Measurements from ENCODE around the gene SCEL. TPM values are rescaled to one million over a fixed set of nuclear protein-coding genes. Genes with fewer than 3 reads are reported as not detected.

SCEL gene
- total and polyA plus RNA-seq, 10 donors = 0.04 to 0.29 TPM; not detected in 8

Small RNA genes within 50 kb of the gene (small RNA-seq; reads per million reads assigned to genes)
- gene RNY3P7 (0 reads per million in 4 donors), gene SPTLC1P5 (0 reads per million in 4 donors)

Other genes with a start within 250 kb of the SCEL start
- gene MYCBP2, start 208.6 kb upstream of the SCEL start, total RNA-seq = 100 to 1,000 TPM; 169 to 251 (median 217) TPM
- gene MYCBP2, start 208.6 kb upstream of the SCEL start, polyA plus RNA-seq = 10 to 100 TPM; 55.2 to 66.4 (median 61.3) TPM
- gene SLAIN1, start 162.0 kb downstream of the SCEL start, total RNA-seq = 10 to 100 TPM; 16.1 to 32.6 (median 19.7) TPM
- gene SLAIN1, start 162.0 kb downstream of the SCEL start, polyA plus RNA-seq = 10 to 100 TPM in 2 of 3 donors, 1 to 10 TPM in 1; 8.7 to 10.5 (median 10.2) TPM